IPS-15b (cell line): ENCODE results near the gene PTGIR.

Source experiments
- H3K27me3 ChIP-seq: one replicate; pipeline ENCODE4 v1.6.1; 2013; ENCODE audit warnings: low read length; ENCODE audit not compliant: control insufficient read depth, insufficient read depth
- H3K36me3 ChIP-seq: one replicate; pipeline ENCODE4 v1.6.1; 2013; ENCODE audit warnings: low read length; ENCODE audit not compliant: control insufficient read depth, insufficient read depth
- H3K4me1 ChIP-seq: one replicate; pipeline ENCODE4 v1.6.1; 2013; ENCODE audit warnings: mild to moderate bottlenecking, low read length; ENCODE audit not compliant: control insufficient read depth, insufficient read depth
- H3K4me3 ChIP-seq: one replicate; pipeline ENCODE4 v1.5.1; 2013; ENCODE audit warnings: low read depth, low read length
- H3K9ac ChIP-seq: one replicate; pipeline ENCODE4 v1.6.1; 2013; ENCODE audit warnings: low read depth, mild to moderate bottlenecking, low read length
- H3K9me3 ChIP-seq: one replicate; pipeline ENCODE4 v1.6.1; 2013; ENCODE audit warnings: mild to moderate bottlenecking, low read length; ENCODE audit not compliant: control insufficient read depth, insufficient read depth

Gene PTGIR

GRCh38 chr19:46621191-46622117 is 3.4 kb downstream of the PTGIR start:
- Histone ChIP-seq H3K36me3 (no peaks in the 10 kb centered on the region), H3K27me3 (no peaks in the 10 kb centered on the region), H3K4me3 (no peak overlapping the region), H3K4me1 (no peaks in the 10 kb centered on the region), H3K9me3 (no peaks in the 10 kb centered on the region), H3K9ac (no peak overlapping the region)

- Histone ChIP-seq H3K4me1 (no peaks in the 10 kb centered on the region), H3K4me3 (no peak overlapping the region), H3K36me3 (no peaks in the 10 kb centered on the region), H3K27me3 (no peaks in the 10 kb centered on the region), H3K9ac (no peak overlapping the region), H3K9me3 (no peaks in the 10 kb centered on the region)
These were observed 4.2 kb downstream of the PTGIR start for GRCh38 chr19:46620716-46621115.

DNA sequence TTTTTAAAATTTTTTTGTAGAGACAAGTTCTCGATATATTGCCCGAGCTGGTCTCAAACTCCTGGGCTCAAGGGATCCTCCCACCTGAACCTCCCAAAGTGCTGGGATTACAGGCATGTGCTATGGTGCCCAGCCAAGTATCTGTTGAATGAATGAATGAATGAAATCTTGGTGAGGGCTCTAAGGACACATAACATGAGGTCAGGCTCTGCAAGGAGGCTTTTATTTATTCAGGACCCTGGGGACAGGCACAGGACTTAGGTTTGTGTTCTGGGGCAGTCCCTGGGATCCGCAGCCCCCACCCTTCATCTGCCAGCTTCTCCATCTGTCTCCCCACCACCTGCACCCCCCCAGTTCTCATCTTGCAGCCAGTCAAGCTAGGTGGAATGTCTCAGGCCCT is 4.6 kb downstream of the PTGIR start:
- H3K4me3 ChIP-seq: no peak overlapping the region
- no peak overlapping the region for H3K9ac ChIP-seq
- H3K27me3 ChIP-seq: no peaks in the 10 kb centered on the region
- H3K9me3 ChIP-seq: no peaks in the 10 kb centered on the region
- no peaks in the 10 kb centered on the region for H3K36me3 ChIP-seq
- H3K4me1 ChIP-seq: no peaks in the 10 kb centered on the region

GRCh38 chr19:46618670-46619231 is 6.1 kb downstream of the PTGIR start:
- Histone ChIP-seq H3K9ac (no peak overlapping the region), H3K27me3 (no peaks in the 10 kb centered on the region), H3K9me3 (no peaks in the 10 kb centered on the region), H3K36me3 (no peaks in the 10 kb centered on the region), H3K4me3 (no peak overlapping the region), H3K4me1 (no peaks in the 10 kb centered on the region)

DNA sequence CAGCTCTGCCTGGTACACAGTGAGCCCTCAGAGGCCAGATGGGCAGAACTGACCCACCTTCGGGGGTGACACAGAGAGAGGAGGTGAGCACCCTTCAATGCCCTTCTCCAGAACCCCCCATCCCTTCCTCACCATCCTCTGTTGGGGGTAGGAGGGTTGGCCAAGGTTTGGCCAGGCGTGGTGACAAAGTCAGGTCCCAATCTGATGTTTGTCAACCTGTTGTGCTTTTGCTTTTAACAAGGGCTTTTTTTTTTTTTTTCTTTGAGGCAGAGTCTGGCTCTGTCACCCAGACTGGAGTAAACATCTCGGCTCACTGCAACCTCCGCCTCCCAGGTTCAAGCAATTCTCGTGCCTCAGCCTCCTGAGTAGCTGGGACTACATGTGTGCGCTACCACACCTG is 7.3 kb downstream of the PTGIR start:
- Histone ChIP-seq H3K9ac (no peak overlapping the region), H3K4me1 (no peaks in the 10 kb centered on the region)

GRCh38 chr19:46616631-46617322 is 8.1 kb downstream of the PTGIR start:
- H3K9ac ChIP-seq: no peak overlapping the region
- H3K4me1 ChIP-seq: no peaks in the 10 kb centered on the region
- no peaks in the 10 kb centered on the region for H3K27me3 ChIP-seq
- no peaks in the 10 kb centered on the region for H3K9me3 ChIP-seq
- no peak overlapping the region for H3K4me3 ChIP-seq
- H3K36me3 ChIP-seq: no peaks in the 10 kb centered on the region

More for the DNA sequence above, 7.3 kb downstream of the PTGIR start:
- no peaks in the 10 kb centered on the region for H3K27me3 ChIP-seq
- H3K36me3 ChIP-seq: no peaks in the 10 kb centered on the region
- no peaks in the 10 kb centered on the region for H3K9me3 ChIP-seq
- no peak overlapping the region for H3K4me3 ChIP-seq

- no peak overlapping the region for H3K4me3 ChIP-seq
- H3K36me3 ChIP-seq: peaks cover under 1% of the 10 kb centered on the region
- H3K9ac ChIP-seq: no peak overlapping the region
- H3K4me1 ChIP-seq: no peaks in the 10 kb centered on the region
- H3K27me3 ChIP-seq: no peaks in the 10 kb centered on the region
- no peaks in the 10 kb centered on the region for H3K9me3 ChIP-seq
These were observed 8.9 kb downstream of the PTGIR start for GRCh38 chr19:46615966-46616365.

- Histone ChIP-seq H3K27me3 (no peaks in the 10 kb centered on the region), H3K9ac (no peak overlapping the region), H3K36me3 (peaks cover 7% of the 10 kb centered on the region), H3K4me1 (no peaks in the 10 kb centered on the region), H3K9me3 (no peaks in the 10 kb centered on the region), H3K4me3 (no peak overlapping the region)
These were observed 10.7 kb downstream of the PTGIR start for GRCh38 chr19:46614114-46614722.

- Histone ChIP-seq H3K4me1 (no peaks in the 10 kb centered on the region), H3K9ac (no peak overlapping the region), H3K27me3 (no peaks in the 10 kb centered on the region), H3K4me3 (no peak overlapping the region), H3K36me3 (peaks cover 13% of the 10 kb centered on the region), H3K9me3 (no peaks in the 10 kb centered on the region)
These were observed 11.4 kb downstream of the PTGIR start for GRCh38 chr19:46613525-46613924.

GRCh38 chr19:46611776-46612175 is 13.1 kb downstream of the PTGIR start:
- H3K9ac ChIP-seq: no peak overlapping the region
- no peak overlapping the region for H3K4me3 ChIP-seq
- H3K36me3 ChIP-seq: peaks cover 29% of the 10 kb centered on the region
- H3K9me3 ChIP-seq: no peaks in the 10 kb centered on the region
- H3K4me1 ChIP-seq: no peaks in the 10 kb centered on the region
- H3K27me3 ChIP-seq: no peaks in the 10 kb centered on the region

DNA sequence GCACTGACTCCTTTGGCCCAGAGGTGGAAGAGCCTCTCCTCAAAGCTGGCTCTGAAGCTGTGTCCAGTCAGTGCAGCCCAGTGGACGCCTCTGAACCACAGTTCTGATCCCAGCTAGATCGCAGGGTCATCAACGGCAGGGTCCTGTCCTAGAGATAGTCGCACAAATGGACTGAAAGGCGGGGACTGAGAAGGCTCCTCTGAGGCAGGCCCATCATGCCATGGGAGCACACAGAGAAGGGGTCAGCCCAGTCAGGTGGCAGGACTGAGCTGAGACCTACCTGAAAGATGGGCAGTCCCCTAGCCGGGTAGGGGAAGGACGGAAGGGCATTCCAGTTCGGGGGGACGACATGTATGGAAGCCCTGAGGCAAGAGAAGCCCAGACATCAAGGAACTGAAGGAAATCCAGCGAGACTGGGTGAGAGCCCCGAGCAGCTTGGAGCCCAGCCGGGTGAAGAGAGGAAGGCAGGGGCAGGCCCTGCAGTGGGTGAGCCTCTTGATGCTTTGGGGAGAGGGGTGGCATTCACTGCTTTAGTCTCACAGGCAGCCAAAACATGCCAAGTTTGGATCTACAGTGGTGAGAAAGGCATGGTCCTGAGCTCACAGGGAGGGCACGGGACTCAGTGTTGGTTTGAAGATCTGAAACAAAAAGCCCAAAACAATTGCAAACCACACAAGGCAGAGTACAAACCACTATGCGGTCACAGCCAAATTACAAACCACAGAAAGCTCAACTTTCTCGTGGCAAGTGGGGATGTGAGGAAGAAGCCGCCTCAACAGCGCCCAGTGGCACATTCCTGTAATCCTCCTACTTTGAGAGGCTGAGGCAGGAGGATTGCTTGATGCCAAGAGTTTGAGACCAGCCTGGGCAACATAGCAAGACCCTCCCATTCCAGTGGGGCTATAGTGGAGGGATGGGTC is 13.8 kb downstream of the PTGIR start:
- Histone ChIP-seq H3K27me3 (no peaks in the 10 kb centered on the region), H3K4me3 (no peak overlapping the region), H3K4me1 (no peaks in the 10 kb centered on the region), H3K9me3 (no peaks in the 10 kb centered on the region), H3K9ac (no peak overlapping the region), H3K36me3 (peaks cover 35% of the 10 kb centered on the region)
